GM18508 (cell line): ENCODE results near the gene SERPINB13.

ENCODE experiments used
- ATAC-seq: cut with Tn5 transposase; IDR thresholded peaks from one replicate; pipeline ENCODE4 v1.9.1; 2021; ENCODE audit warnings: moderate number of reproducible peaks; ENCODE audit not compliant: insufficient read depth, unreplicated experiment

The SERPINB13 gene, protein sequence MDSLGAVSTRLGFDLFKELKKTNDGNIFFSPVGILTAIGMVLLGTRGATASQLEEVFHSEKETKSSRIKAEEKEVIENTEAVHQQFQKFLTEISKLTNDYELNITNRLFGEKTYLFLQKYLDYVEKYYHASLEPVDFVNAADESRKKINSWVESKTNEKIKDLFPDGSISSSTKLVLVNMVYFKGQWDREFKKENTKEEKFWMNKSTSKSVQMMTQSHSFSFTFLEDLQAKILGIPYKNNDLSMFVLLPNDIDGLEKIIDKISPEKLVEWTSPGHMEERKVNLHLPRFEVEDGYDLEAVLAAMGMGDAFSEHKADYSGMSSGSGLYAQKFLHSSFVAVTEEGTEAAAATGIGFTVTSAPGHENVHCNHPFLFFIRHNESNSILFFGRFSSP

DNA sequence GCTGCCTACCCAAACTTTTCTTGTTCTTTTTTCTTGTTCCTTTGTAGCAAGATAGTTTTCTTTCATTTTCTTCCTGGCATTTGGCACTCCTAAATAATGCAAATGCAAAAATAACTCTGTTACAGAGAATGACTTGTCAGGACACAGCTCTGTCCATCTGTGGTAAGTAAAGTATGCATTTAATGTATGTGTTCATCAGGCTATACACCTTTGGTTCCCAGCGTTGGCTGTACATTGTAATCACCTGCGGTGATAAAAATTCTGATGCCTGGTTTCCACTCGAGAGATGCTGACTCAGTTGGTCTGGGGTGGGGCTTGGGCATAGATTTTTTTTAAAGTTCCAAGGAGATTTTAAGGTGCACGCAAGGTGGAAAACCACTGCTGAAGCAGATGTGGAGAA is at the start of gene SERPINB13:
Gene SERPINB13 (plus strand): TSS at position 378 of the 400 bp plus-strand sequence. CDS start 1,325 bp downstream, outside the sequence.
- no peak for ATAC-seq

DNA sequence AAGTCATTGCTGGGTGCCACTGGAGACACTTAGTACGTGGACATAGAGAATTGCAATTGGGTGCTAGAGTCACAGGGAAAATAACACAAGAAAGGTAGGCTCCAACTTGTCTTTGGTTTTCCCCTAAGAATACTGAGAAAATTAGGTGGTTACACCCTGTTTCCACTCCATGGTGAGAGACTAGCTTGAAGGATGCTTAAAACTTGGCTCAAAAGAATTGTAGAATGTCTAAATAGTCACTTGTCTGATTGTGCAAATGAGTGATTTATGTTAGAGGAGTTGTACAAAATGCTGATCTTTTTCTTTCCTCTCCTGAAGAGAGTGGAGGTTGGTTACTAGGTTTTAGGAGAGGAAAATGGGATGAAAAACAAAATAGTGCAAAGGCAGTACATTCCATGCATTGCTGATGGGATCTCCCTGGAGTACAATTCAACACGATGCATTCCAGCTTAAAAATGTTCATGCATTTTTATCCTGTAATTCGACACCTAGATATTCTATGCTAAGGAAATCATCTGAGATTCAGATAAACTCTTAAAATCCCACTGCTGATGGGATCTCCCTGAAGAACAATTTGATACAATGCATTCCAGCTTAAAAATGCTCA is 47.1 kb upstream of the SERPINB13 start:
- no peak for ATAC-seq

DNA sequence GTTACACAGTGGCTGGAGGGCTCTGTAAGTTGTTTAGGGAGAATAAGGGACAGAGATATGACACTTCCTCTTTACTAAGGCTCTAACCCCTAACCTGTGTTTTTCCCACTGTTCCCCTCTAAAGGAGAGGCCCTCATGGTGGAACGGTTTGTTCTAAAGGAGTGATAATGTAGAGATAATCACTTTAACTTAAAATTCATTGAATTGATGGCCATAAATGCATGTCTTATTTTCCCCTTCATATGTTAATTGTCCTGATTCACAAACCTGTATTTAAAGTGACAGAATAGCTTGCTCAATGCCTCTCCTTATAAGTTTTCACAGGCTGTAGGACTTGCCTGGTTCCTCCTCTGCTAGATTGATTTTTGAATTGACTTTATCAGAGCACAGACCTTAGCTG is 45.1 kb upstream of the SERPINB13 start, which contains the start of gene SERPINB12:
Gene SERPINB12 (plus strand): TSS at position 301 of the 400 bp plus-strand sequence. CDS start 13,791 bp downstream, outside the sequence.
- no peak for ATAC-seq

DNA sequence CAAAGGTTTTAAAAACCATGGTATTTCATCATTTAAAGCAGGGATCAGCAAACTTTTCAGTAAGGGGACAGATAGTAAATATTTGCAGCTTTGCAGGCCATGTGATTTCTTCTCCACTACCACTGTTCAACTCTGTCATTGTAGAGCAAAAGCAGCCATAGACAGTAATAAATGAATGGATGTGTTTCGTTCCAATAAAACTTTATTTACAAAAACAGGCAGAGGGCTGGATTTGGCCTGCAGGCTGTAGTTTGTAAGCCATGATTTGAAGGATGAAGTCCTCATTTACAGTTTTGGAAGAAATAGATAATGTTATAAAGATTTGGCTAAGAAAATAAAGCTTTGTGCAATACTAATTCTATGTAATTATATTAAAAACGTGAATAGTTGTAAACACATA is 43.1 kb upstream of the SERPINB13 start:
- ATAC-seq = no peak

DNA sequence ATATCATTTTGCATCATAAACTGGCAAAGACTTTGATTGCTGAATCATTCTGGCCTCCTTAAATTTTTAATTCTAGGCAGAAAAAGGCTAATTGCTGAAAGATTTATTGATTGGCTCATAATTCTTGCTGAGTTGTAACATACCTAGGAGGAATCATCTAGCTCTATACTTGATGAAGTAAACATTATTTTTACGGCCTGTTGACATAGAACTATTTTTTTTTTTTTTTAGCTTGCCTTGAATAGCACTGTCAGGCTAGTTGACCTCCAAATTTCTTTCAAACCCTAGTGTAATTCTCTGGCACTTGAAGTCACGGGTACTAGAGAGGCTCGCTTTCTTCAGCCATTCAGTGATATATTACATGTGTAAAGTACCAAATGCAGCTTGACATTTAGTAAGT is 42.1 kb upstream of the SERPINB13 start:
- ATAC-seq = no peak

DNA sequence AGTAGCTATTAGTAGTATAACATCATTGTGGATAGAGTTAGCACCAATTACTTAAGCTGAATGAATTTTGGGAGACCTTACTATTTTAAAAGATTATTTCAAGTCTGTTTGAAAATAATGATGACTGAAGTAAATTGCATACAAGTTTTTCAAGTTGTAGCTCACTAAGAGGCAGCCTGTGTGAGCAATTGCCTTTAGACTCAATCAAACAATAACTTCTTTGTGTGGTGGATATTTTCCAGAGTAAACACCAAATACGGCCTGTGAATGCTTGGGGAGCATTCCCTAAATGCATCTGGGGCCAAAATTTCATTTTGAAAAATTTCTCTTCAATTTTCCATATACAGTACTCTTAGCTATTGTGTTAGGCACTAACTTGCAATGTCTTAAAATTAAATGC is 37.1 kb upstream of the SERPINB13 start:
- ATAC-seq = no peak

DNA sequence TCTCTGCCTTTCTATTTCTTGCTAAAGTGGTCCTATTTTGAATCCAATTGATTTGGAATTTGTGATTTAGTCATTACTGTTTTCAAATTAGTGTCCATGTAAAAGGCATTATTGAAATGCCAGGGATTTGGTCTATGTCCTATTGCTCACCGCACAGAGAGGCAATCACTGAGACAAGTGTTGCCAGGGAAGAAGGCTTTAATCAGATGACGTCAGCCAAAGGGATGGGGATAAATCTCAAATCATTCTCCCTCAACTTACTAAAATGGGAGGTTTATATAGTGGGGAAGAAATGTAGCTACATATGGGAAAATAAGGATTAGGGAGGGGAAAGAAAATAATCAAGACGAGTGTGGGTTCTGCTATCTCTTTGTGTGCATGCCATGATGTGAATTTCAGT is 35.4 kb upstream of the SERPINB13 start:
- ATAC-seq = no peak

DNA sequence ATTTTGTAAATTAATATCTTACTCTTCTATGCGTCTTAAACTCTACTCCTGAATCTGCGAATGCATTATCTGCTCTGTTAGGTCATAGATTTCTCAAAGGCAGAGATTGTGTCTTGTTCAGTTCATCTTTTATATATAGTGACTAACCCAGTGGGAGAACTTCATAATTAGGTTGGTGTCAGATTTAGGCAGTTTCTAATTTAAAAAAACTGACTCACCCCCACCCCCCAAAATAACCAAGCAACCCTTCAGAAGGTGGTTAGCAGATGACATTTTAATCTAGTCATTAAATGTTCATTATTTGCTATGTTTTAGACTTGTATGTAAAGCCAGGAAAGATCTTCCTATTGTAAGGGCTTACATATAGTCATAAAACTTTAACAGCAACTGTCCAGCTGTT is 34.6 kb upstream of the SERPINB13 start:
- ATAC-seq = no peak

DNA sequence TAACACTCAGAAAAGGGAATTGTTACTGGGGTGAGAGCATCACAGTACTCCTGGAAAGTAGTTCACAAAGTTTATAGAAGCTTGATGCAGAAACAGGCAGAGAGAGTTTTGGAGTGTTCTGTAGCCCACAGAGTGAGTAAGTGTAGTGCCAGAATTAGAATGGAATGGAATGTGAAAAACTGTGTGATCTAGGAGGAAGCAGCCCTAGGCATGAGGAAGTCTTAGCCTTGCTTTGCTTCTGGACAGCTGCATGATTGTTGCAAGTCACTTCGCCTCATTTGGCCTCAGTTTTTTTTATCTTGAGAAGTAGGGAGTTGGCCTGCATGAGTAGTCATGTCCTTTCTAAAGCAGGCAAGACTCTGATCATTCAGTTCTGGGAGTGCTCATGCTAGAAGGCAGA is 34.1 kb upstream of the SERPINB13 start:
- no peak for ATAC-seq

DNA sequence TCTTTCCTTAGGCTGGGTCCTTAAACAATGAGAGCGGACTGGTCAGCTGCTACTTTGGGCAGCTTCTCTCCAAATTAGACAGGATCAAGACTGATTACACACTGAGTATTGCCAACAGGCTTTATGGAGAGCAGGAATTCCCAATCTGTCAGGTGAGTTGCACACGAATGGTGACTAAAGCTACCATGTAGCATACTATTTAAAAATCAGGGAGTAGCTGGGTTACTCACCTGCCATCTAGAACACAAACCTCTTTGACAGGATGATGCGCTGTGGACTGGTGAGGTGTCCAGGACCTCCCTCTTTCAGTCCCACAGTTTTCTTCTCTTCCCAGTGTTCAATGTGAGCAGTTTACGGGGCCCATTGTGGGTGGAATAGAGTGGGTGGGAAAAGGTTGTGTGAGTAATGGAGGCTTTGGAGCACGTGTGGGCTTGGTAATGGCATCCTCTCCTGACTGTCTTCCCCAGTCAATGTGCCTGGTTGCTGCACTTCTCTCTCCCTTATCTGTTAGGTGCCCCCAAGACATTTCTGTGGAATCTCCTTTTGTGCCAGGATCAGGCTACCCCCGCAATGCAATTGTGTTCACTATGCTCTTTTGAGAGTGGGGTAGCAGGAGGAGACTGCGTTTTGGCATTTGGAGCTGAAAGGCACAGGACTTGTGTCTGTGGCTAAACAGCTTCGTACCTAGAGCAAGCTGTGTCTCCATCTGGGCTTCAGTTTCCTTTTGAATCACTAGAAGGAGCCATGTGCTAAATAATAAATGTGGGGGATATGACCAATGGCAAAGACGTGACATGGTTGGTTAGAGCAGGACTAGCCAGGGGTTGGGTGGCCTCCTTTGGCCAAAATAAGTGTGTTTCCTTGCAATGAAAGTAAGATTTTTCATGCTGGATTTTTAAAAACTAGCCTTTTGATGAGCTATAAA is 27.3 kb upstream of the SERPINB13 start:
- ATAC-seq = no peak

DNA sequence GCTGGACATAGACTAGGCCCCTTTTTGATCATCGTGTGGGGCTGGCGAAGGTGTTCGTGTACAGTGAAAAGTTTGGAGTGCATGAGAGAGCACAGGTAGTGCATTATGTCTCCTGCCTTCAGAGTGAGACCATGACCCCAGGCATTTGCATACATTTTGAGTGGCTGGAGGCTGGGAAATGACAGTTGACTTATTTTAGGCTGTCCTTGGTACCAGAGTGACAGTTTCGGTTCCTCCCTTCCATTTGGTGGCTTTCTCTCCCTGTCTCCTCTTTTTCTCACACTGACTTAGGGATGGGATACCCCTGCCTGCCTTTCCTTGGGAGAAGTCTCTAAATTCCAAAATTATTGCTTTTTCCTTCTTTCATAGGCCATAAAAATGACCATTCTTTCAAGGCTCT is 24.9 kb upstream of the SERPINB13 start:
- peak; percentile 43 for ATAC-seq

DNA sequence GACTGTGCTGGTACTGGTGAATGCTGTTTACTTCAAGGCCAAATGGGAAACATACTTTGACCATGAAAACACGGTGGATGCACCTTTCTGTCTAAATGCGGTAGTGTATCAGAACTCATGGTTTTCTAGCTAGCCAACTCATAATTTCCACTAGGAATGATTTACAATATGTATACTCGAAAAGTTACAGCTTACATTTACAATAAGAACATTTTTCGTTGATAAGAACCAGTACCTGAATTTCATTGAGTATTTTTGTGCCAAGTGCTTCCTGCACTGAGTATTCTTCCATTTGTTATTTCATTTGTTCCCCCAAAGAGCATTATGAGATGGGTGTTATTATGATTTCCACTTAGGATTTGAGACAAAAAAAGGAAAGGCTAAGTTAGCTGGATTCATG is 23.1 kb upstream of the SERPINB13 start:
- ATAC-seq = no peak

DNA sequence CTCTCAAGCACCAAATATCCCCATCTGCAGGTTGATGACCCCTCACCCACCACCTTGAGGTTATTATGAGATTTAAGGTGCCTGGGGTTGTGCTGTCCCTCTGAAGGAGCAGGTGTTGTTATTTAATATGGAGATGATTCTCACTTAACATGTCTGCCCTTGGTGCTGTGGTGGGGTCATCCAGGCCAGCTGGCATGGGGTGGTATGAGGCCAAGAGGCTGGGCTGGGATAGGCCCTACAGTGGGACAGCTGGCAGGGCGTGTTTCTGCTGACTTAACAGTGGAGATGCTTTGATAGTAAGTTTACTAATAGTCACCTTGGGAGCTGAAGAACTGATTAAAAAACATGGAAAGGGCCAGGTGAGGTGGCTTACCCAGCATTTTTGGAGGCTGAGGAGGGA is 22.6 kb upstream of the SERPINB13 start:
- ATAC-seq = no peak

DNA sequence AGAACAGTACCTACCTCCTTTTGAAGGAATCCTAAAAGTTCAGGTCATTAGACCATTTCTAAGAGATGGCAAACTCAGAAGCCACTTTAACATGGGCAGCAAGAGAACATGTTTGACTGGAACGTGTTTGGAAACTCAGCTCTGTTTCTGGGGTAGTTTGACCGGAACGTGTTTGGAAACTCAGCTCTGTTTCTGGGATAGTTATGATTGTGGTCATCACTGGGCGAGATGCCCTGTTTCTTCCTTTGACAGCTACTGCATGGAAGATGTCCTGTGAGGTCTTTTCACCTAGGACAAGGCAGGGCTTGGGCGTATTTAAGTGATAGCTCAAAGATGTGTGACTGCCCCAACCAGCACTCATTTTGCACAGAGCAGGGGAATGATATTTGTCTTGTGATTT is 19.9 kb upstream of the SERPINB13 start:
- no peak for ATAC-seq

DNA sequence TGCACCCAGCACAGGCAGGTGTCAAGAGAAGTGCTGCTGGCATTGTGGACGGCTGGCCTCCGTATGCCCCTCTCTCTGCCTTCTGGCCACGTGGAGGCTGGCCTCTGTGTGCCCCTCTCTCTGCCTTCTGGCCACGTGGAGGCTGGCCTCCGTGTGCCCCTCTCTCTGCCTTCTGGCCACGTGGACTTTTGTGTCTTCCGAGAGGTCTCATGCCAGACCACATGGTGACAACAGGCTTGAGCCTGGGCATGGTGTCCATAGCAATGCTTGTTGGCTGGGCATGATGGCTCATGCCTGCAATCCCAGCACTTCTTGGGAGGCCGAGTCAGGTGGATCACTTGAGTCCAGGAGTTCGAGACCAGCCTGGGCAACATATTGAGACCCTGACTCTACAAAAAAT is 19.3 kb upstream of the SERPINB13 start:
- ATAC-seq = no peak

DNA sequence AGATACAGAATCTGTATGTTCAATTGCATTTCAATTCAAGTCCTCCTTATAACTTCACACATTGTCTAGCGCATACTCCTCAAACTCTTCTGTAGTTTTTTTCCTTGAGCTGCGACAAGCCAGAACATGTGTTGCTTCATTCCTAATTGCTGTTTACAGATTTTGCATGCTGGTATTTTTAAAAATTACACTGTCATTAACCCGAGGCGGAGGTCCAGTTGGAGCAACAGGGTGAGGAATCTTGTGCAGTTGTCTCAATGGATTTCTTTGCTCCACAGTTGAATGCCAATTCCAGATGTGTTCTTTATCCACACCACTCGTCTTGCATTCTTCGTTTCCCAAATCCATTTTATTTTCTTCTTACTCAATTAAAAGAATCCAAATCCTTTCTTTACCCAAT is 16.4 kb upstream of the SERPINB13 start:
- no peak for ATAC-seq

DNA sequence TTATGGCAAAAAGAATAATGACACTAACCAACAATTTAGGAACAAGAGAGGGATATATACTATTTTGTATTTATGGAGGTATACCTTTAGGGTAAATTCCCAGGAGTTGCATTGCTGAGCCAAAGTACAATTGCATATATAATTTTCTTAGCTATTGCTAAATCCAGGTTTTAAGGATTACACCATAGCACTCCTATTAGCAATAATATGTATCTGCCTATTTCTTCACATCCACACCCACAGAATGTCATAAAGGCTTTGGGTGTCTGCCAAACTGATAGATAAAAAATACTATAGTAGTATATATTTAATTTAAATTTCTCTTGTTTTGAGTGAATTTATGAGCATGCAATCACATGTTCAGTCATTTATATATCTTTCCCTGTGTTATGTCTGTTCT is 11.5 kb upstream of the SERPINB13 start:
- no peak for ATAC-seq

DNA sequence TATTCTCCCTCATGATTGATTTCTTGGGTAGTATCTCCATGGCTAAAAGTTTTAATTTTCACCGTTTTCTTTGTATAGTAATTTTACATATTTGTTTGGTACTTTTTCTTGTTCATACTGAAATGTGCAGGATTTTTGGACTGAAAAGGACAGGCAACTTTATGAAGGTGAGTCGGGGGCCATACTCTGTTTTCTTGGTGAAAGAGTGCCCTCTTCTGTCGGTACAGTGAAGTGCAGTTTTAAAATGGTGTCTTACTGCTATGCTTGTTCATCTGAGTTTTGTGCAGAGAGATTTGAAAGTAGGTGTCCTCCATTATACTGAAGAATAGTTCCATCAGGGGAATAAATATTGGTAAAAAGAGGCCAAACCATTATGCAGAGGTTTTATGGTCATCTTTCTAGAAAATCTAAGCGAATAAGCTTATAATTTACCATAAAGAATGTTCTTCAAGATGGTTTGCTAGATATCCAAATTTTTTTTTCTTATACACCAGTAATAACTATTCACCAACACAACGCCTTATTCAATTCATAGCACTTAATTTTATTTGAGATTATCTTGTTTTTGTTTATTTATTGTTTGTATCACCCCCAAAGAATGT is 8.7 kb upstream of the SERPINB13 start:
- no peak for ATAC-seq

DNA sequence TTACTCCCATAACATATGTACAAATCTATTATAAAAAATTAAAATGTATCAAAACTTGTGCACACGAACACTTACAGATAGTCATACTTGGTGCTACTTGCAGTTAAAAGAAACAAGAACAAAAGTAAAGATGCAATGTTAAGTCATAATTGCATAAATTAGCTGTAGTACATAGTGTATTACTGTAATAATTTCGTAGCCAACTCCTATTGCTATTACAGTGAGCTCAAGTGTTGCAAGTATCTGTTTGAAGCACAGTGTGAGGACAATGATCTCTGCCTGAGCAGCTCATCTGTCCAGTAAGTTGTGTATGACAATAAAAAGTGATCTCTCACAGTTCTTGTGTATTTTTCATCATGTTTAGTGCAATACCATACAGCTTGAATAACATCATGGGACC is 7.5 kb upstream of the SERPINB13 start:
- ATAC-seq = no peak

DNA sequence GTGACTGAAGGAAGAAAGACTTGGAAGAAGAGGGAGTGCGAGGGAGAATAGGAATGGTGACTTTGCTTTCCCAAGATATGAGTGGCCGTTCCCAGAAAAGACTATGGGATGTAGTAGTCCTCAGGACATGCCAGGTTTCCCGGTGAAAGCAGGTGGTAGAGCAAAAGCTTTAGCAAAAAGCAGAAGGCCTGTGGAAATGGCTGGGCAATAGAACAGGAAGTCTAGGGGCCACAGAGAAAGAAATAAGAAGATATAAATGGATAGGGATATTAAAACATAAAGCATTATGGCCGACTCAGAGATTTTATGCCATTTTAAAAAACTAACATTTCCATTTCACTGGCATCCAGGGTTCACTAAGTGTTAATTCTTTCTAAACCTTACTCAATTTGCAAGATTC is 1.2 kb upstream of the SERPINB13 start:
- no peak for ATAC-seq
